GM21576 (cell line): ENCODE measurements around the gene AFAP1.

ENCODE experiments used
- ATAC-seq: cut with Tn5 transposase; IDR thresholded peaks from one replicate; pipeline ENCODE4 v1.9.1; 2021; ENCODE audit warnings: mild to moderate bottlenecking, moderate library complexity; ENCODE audit not compliant: unreplicated experiment

The AFAP1 gene

GRCh38 chr4:7710576-7711306 lies 228.9 kb downstream of the AFAP1 start:
- no peak for ATAC-seq

- no peak for ATAC-seq
These were observed 229.5 kb downstream of the AFAP1 start for GRCh38 chr4:7710126-7710525.

- no peak for ATAC-seq
These were observed 230.2 kb downstream of the AFAP1 start for GRCh38 chr4:7709431-7709830.

- ATAC-seq: no peak
These were observed 230.7 kb downstream of the AFAP1 start for GRCh38 chr4:7708981-7709380.
